Globus pallidus (tissue), 1 donor: Measurements from ENCODE around the gene SMURF1.
A peak's percentile ranks its signal among the peaks of the same experiment; 100 is the strongest.

Experiments used
- DNase-seq: peaks from one replicate; pipeline ENCODE4 v3.0.0-alpha.2; 2015; ENCODE audit warnings: low spot score

The SMURF1 gene

DNA sequence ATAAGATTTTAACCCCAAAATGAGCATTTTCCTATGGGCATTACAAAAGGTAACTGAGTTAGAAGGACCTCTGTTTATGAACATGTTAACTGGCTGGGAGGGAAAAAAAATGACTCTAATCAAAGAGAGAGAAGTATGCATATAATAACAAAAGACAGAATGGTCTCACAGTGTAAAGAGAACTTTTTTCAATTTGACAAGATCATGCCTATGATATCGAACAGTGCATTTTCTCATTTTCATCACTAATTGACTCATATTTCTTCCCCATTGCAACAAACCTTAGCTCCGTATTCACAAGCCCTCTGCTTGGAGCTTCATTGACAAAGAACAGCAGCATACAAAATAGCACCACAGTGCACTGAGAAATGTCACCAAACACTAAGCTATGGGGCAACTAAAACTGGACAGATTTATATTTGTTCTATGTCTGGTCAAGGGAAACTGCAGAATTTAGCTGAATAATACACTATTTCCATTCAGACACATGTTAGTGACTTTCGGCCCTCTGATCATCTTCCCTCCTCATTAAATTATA is 45.6 kb downstream of the SMURF1 start:
- DNase-seq: no peak

DNA sequence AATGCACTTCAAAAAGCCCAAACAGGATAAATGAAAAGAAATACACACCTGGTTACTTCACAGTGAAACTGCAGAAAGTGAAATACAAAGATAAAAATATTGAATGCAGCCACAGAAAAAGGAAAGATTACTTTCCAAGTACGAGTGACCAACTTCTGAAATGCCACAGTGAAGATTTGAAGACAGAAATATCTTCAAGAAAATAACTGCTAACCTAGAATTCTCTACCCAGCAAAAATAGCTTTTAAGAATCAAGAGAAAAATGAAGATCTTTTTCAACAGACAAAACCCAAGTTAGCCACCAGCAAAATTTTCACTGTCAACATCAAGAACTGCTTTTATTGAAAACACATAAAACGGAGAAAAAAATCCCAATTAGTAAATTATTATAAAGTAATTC is 46.2 kb downstream of the SMURF1 start:
- DNase-seq: no peak

DNA sequence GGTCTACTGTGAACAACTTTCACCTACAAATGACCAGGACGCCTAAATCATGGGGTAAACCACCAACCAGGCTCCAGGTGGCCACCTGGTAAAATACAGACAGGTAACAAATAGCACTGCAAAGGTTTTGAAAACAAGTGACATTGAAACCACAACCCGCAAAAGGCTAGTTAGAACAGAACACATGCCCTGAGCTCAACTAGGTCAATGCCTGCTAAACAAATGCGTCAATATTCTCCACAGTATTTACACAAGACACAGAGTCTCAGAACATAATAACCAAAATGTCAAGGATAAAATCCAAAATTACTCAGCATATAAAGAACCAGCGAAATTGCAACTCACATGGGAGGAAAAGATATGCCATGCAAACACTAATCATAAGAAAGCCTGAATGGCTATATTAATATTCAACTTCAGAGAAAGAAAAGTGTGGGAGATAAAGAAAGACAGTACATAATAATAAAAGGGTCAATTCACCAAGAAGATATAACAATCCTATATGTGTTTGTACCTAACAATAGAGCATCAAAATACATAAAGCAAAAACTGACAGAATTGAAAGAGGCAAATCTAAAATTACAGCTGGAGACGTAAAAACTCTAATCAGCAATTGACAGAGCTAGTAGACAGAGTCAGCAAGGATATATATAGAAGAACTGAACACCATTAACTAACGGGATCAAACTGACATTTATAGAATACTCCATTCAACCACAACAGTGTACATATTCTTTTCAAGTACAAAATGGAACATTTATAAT is 47.6 kb downstream of the SMURF1 start:
- DNase-seq: no peak

DNA sequence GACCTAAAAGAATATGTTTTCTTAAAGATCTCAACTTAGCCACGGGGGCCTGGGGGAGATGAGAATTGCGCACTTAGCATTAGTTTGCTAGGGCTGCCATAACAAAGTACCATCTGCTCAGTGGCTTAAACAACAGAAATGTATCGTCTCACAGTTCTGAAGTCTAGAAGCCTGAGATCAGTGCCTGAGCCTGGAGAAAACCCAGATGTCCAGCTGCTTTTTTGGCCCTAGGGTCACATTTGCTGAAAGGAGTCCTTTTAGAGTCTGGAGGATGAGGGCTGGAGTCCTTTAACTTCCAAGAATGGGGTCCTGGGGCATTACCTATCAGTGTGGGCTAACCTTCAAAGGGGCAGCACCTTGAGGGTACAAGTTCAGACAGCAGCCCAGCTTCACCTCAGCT is 48.2 kb downstream of the SMURF1 start:
- no peak for DNase-seq

DNA sequence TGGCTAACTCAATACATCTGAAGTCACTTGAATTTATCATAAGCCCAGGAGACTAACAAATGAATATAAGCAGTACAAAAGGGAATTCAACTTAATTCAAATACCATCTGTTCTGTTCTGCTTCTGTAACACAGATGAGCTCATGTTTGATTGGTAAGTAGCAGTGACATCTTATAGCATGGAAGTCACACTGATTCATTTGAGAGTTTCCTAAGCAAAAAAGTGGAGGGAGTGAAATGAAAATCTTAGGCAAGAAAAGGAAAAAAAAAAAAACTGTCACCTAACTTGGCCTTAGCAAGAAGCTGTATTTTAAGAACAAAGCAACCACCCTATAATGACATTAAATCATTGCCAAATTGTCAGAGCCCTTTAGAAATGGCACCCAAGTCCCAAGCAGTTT is 49.5 kb downstream of the SMURF1 start:
- DNase-seq: no peak

DNA sequence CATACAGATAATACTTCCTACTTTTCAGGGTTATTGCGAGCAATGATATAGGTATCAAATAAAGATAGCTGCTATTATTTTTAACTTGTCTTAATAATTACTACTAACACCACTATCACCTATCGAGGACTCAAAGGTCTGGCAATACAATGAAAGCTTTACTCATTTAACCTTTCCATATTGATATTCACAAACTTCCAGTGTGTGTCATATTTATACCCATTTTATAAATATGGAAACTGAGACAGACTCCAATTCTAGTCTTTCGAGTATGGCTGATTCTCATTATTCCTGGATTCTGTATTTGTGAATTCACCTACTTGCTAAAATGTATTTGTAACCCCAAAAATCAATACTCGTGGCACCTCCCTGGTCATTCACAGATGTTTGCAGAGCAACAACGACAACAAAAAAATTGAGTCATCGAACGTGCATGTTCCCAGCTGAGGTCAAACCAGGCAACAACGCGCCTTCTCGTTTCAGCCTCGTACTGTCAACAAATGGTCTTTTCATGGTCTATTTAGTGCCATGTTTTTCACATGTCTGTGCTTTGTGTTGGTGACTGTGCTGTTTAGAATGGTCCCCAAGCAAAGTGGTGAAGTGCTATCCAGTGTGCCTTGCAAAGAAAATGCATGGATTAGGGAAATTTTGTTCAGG is 51.7 kb downstream of the SMURF1 start:
- DNase-seq: peak; percentile 73

DNA sequence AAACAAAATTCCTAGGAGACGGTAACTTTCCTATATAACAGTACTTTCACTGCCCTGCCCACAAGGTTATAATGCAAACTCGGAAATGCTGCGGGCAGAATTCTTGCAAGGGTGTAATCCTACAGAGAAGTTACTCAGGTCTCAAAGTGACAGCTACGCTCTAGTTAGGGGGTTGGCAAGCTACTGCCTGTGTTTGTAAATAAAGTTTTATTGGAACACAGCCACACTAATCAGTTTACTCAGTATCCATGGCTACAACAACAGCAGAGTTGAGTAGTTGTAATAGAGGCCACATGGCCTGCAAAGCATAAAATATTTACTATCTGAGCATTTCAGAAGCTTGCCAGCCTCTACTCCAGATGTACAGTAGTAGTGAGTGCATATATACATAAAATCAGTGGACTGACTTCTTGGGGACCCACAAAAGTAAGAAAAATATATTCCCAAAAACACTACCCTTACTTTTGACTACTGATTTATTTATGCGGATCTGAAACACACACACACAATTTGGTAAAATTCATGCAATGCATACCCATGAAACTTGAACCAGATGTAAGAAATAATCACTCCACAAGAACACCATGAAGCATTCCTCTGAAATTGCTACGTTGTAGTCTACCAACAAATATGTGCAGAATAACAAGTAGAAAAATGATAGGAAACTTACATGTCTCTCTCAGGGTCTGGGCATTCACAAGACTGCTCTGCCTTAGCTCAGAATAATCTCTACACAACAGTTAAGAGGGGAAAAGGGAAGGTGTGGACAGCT is 53.0 kb downstream of the SMURF1 start:
- no peak for DNase-seq

DNA sequence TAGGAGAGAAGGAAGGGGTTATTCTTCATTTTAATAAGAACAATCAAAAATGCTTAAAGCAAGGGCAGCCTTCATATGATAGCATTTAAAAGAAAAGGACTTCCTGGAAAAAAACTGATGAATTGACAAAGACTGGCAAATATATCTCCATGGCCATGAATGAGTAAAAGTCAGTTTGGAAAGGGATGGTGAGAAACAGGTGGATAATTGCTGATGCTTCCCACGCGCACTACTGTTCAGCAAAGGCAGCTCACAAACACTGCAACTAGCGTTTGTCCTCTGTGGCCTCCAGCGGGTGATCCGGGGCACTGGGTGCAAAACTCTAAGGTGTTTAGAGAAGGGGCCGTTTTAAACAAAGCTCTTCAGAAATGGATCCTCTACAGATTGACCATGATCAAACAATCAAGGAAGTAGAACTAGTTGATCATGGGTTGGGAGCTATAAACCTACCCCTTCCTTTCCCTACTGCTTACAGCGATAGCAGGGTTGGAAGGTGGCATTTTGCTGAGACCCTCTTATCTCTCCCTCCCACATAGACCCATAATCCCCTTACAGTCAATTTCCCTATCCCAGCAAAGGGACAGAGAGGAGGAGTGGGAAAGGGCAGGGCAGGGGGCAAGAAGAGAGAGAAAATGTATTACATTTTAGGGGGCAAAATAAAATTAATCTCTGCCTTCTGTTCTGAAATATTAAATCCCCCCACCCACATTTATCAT is 53.8 kb downstream of the SMURF1 start:
- no peak for DNase-seq

DNA sequence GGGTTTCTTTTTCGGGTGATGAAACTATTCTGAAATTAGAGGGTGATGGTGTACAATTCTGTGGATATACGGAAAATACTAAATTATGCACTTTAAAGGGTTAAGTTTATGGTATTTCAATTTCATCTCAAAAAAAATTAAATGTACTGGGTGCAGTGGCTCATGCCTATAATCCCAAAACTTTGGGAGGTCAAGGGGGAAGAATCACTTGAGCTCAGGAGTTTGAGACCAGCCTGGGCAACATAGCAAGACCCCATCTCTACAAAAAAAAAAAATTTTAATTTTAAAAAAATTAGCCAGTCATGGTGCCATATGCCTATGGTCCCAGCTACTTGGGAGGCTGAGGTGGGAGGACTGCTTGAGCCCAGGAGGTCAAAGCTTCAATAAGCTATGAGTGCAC is 57.0 kb downstream of the SMURF1 start:
- DNase-seq: no peak

DNA sequence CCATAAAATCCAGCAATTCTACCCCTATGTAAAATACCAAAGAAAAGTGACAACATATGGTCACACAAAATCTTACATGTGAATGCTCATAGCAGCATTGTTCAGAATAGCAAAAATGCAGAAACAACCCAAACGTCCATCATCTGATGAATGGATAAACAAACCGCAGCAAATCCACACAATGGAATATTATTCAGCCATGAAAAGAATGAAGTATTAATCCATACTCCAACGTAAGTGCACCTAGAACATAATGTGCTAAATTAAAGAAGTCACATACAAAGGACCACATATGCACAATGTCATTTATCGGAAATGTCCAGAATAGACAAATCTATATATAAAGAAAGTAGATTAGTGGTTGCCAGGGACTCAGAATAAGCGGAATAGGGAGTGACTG is 57.4 kb downstream of the SMURF1 start:
- no peak for DNase-seq

DNA sequence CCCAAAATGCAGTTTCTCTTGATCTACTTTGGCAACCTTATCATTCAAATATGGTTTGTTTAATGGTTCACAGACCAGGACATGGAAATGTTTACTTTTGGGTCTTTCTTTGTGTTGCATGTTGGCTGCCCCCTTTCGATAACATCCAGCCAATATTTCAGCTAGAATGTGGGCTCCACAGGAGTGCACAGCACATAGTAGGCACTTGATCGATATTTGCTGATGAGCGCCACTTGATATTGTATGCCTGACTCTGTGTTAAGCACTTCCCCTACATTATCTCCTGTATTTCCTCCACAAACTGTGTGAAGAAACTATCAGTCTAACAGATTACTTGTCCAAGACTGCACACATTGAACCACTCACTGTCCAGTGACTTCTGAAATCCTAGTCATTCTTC is 60.2 kb downstream of the SMURF1 start:
- DNase-seq: no peak

DNA sequence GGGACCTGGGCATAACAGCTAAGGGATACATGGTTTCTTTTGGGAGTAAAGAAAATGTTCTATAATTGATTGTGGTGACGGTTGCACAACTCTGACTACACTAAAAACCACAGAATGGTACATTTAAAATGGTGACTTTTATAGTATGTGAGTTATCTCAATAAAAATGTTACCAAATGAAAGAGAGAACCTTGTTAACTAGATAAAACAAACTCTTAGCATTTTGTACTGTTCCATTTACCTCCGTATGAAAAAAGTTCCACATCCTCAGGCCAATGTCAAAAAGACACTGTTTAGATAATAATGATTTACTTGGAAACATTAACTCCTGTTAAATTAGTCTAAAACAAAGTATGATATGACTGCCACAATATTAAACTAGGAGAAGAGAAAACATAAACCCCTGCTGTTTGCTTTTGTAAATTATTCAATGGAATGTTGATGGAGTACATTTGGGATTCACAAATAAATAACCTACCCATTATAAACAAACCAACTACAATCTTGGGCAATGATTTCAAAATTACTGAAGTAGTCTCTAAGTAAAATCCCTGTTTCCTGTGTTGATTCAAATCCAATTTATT is 60.7 kb downstream of the SMURF1 start:
- DNase-seq: no peak

DNA sequence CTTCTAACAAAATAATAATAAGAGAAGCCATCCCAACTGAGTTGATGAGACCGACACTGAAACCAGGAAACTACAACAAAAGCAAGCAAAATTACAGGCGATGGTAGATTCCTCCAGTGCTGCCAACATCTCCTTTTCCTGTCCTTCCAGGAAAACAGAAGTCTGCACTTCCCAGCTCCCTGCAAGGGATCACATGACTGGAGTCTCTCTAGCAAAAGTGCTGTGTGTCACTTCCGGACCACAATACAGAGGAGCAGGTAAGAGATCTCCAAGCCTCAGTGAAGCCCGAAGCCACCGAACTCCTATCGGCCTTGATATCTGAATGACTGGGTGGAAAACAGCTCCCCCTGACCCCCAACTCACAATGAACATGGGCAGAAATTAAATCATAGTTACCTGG is 63.2 kb downstream of the SMURF1 start:
- no peak for DNase-seq

DNA sequence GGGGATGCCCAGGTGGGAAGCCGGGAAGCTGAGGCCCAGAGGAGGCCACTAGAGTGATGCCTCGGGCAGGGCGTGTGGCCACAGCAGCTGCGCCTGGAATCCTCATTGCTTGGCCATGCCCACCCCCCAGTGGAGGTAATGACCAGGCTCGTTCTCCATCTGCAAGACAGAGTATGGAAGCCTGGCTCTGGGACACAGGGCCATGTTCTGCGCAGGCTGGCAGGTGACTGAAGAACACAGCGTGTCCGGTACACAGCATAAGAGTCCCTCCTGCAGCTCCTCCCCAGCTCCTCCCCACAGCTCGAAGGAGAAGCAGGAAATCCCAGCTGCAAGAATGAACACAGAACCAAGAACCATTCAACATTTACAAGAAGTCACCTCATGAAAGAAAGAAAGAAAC is 64.8 kb downstream of the SMURF1 start:
- DNase-seq: no peak

DNA sequence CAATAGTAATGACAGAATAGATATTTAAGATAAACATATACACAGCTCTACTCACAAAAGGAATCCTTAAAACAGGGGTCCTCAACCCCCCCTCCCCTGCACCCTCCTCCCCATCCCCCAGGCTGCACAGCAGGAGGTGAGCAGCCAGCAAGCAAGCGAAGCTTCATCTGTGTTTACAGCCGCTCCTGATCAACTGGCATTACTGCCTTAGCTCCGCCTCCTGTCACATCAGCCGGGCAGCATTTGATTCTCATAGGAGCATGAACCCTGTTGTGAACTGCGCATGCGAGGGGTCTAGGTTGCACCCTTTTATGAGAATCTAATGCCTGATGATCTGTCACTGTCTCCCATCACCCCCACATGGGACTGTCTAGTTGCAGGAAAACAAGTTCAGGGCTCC is 65.5 kb downstream of the SMURF1 start:
- DNase-seq: no peak

DNA sequence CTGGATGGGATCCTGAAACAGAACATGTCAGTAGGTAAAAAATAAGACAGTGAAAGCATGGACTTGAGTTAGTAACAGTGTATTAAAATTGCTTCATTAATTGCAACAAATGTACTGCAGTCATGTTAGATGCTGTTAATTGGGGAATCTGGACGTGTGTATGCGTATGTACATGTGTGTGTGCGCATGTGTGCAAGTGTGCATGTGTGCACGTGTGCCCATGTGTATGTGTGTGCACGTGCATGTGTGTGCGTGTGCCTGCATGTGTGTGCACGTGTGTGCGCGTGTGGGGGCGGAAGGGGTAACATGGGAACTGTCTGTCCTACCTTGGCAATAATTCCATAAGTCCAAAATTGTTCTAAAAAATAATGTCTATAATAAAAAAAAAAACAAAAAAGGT is 67.3 kb downstream of the SMURF1 start:
- DNase-seq: no peak

DNA sequence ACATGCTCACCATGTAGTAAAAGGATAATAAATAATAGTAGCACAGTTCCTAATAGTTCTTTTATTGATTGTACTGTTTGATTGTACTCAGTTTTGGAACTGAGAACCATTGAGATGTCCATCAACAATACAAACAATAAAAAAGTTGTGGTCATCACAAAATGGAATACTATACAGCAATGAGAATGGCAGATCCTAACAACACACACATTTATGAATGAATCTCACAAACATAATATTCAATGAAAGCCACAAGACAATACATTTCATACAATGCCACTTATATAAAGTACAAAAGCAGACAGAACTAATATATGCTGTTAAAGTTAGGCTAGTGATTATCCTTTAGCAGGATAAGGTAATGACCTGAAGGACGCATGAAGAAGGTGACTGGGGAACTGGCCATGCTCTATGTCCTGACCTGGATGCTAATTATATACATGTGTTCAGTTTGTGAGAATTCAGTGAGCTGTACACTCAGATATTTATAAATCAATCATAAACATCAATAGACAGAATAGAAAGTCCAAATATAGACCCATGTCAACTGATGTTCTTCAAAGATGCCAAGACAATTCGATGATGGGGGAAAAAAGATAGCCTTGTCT is 70.0 kb downstream of the SMURF1 start:
- no peak for DNase-seq

DNA sequence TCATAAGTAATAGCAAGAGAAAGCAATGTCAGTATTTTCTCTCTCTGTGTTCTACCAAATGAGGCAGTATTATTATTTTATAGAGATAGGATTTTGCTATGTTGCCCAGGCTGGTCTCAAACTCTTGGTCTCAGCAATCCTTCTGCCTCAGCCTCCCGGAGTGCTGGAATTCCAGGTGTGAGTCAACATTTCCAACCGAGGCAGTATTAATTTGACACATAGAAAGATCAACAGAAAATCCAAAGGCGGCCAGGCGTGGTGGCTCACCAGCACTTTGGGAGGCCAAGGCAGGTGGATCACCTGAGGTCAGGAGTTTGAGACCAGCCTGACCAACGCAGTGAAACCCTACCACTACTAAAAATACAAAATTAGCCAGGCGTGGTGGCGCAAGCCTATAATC is 71.8 kb downstream of the SMURF1 start:
- no peak for DNase-seq

DNA sequence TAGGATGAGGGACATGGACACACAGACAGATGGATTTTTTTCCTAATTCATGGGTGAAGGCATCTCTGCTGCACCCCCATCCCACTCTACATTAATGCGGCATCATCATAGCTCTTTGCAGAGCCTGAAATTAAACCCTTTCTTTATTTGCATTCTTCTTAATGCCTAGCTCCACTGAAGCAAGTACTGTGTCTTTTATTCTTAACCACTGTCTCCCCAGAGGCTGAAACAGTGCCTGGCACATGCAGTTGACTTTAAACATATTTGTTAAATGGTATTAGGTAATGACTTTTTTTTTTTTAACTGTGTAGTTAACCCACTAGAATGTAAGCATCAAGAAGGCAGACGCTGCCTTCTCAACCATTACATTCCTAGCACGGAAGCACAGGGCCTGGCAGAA is 73.5 kb downstream of the SMURF1 start:
- no peak for DNase-seq

DNA sequence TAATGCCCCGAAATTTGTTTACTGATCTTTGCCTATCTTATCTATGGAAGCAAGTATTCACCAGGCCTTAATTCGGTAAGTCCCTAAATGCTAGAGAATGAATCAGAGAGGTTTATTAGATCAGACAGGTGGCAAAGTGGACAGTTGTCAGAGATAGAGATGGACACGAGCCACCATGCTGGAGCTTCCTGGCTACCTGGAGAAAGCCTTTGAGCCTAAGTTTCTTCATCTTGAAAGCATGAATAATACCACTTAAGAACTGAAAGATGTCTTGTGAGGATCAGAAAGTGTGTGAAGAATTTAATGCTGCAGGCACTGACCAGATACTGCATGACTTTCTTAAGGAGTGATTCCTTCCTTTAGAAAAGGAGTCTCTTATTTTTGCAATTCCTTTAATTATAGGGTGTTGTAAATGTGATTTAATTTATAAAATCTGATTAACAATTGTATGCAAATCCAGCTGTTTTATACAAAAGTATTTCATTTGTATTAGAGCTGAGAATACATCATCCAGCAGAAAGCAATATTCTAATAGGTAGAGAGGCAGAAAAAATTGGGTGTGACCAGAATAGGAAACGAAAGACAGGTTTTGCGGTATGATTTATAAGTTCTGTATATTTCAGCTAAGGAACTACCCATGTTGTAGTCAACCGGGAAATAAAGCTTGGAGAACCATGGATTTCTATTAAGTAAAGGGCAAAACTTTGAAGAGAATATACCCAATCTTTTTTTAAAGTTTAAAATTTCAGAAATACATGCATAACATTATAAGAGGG is 82.7 kb downstream of the SMURF1 start:
- DNase-seq: no peak

DNA sequence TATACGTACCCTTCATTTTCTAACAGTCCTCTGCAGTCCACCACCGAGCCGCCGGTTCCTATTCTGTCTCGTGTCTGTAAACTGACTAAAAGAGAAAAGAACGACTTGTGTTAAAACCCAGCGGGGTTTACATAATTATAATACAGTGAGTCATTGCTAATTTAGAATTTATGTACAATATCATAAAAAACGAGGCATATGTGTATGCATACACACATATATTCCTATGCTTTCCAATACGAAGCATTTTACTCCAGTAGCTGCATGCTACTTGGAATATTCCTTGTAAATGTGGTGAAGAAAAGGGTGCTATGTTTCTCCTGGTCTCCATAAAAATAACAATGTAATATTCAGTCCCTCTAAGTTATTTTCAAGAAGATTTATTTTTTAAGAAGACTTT is 89.1 kb downstream of the SMURF1 start:
- DNase-seq: no peak
